ENCODE measurements around the gene ZNF718. TPM values are rescaled to one million over a fixed set of nuclear protein-coding genes. Genes with fewer than 3 reads are reported as not detected.

Gene ZNF718
- total and polyA plus RNA-seq, 2 experiments from 2014 or later: 9.7 to 35.1 TPM

DNA sequence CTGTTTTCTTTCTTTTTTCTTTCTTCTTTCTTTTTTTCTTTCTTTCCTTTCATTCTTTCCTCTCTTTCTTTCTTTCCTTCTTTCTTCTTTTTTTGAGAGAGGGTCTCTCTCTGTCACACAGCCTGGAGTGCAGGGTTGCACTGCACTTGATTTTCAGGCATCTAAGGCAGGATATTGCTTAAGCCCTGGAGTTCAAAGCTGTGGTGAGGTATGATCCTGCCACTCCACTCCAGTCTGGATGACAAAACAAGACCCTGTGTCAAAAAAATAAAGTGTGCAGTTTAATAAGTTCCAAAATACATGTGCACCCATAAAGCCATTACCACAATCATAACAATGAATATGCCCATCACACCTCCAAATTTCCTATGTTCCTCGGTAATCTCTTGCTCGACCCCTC, 10.6 kb upstream of the ZNF718 start:
- no peaks in the 10 kb centered on the region for H4K20me1 ChIP-seq (replicated peaks; ENCODE audit: insufficient read depth)
- Mint-ChIP-seq H3K9me3 (peaks cover 5% of the 10 kb centered on the region; the same call in 2 of the 3 replicates), H3K36me3 (ENCODE audit: low read depth) (peaks cover 4% of the 10 kb centered on the region; the same call in 1 of the 3 replicates), H3K4me1 (no peaks in the 10 kb centered on the region; the same call in 2 of the 3 replicates), H3K27ac (no peak overlapping the region), H3K4me3 (no peak overlapping the region), H3K27me3 (ENCODE audit: insufficient read depth, low read depth, poor library complexity) (peaks cover 28% of the 10 kb centered on the region)
- DNase-seq (ENCODE audit: low spot score) (no peak), ATAC-seq (no peak)
- H3K4me3 ChIP-seq: no peak overlapping the region
- TF ChIP-seq ZNF114 (CRISPR knock-in tag; IDR thresholded peaks at IDR 0.05): no peak
- no peak for TF ChIP-seq CREB1 (CRISPR knock-in tag; IDR thresholded peaks at IDR 0.05; ENCODE audit: low read depth)
- no peak for TF ChIP-seq ZNF331 (CRISPR knock-in tag; IDR thresholded peaks at IDR 0.05; ENCODE audit: low read depth)
- TF ChIP-seq JUNB (IDR thresholded peaks at IDR 0.05; ENCODE audit: unreplicated experiment): no peak
- TF ChIP-seq, protein P1, sequence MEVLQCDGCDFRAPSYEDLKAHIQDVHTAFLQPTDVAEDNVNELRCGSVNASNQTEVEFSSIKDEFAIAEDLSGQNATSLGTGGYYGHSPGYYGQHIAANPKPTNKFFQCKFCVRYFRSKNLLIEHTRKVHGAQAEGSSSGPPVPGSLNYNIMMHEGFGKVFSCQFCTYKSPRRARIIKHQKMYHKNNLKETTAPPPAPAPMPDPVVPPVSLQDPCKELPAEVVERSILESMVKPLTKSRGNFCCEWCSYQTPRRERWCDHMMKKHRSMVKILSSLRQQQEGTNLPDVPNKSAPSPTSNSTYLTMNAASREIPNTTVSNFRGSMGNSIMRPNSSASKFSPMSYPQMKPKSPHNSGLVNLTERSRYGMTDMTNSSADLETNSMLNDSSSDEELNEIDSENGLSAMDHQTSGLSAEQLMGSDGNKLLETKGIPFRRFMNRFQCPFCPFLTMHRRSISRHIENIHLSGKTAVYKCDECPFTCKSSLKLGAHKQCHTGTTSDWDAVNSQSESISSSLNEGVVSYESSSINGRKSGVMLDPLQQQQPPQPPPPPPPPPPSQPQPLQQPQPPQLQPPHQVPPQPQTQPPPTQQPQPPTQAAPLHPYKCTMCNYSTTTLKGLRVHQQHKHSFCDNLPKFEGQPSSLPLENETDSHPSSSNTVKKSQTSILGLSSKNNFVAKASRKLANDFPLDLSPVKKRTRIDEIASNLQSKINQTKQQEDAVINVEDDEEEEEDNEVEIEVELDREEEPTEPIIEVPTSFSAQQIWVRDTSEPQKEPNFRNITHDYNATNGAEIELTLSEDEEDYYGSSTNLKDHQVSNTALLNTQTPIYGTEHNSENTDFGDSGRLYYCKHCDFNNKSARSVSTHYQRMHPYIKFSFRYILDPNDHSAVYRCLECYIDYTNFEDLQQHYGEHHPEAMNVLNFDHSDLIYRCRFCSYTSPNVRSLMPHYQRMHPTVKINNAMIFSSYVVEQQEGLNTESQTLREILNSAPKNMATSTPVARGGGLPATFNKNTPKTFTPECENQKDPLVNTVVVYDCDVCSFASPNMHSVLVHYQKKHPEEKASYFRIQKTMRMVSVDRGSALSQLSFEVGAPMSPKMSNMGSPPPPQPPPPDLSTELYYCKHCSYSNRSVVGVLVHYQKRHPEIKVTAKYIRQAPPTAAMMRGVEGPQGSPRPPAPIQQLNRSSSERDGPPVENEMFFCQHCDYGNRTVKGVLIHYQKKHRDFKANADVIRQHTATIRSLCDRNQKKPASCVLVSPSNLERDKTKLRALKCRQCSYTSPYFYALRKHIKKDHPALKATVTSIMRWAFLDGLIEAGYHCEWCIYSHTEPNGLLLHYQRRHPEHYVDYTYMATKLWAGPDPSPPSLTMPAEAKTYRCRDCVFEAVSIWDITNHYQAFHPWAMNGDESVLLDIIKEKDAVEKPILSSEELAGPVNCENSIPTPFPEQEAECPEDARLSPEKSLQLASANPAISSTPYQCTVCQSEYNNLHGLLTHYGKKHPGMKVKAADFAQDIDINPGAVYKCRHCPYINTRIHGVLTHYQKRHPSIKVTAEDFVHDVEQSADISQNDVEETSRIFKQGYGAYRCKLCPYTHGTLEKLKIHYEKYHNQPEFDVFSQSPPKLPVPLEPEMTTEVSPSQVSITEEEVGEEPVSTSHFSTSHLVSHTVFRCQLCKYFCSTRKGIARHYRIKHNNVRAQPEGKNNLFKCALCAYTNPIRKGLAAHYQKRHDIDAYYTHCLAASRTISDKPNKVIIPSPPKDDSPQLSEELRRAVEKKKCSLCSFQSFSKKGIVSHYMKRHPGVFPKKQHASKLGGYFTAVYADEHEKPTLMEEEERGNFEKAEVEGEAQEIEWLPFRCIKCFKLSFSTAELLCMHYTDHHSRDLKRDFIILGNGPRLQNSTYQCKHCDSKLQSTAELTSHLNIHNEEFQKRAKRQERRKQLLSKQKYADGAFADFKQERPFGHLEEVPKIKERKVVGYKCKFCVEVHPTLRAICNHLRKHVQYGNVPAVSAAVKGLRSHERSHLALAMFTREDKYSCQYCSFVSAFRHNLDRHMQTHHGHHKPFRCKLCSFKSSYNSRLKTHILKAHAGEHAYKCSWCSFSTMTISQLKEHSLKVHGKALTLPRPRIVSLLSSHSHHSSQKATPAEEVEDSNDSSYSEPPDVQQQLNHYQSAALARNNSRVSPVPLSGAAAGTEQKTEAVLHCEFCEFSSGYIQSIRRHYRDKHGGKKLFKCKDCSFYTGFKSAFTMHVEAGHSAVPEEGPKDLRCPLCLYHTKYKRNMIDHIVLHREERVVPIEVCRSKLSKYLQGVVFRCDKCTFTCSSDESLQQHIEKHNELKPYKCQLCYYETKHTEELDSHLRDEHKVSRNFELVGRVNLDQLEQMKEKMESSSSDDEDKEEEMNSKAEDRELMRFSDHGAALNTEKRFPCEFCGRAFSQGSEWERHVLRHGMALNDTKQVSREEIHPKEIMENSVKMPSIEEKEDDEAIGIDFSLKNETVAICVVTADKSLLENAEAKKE (CRISPR knock-in tag; IDR thresholded peaks at IDR 0.05): no peak
- TF ChIP-seq, protein P2, sequence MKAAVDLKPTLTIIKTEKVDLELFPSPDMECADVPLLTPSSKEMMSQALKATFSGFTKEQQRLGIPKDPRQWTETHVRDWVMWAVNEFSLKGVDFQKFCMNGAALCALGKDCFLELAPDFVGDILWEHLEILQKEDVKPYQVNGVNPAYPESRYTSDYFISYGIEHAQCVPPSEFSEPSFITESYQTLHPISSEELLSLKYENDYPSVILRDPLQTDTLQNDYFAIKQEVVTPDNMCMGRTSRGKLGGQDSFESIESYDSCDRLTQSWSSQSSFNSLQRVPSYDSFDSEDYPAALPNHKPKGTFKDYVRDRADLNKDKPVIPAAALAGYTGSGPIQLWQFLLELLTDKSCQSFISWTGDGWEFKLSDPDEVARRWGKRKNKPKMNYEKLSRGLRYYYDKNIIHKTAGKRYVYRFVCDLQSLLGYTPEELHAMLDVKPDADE (IDR thresholded peaks at IDR 0.05): no peak
- TF ChIP-seq, protein P3, sequence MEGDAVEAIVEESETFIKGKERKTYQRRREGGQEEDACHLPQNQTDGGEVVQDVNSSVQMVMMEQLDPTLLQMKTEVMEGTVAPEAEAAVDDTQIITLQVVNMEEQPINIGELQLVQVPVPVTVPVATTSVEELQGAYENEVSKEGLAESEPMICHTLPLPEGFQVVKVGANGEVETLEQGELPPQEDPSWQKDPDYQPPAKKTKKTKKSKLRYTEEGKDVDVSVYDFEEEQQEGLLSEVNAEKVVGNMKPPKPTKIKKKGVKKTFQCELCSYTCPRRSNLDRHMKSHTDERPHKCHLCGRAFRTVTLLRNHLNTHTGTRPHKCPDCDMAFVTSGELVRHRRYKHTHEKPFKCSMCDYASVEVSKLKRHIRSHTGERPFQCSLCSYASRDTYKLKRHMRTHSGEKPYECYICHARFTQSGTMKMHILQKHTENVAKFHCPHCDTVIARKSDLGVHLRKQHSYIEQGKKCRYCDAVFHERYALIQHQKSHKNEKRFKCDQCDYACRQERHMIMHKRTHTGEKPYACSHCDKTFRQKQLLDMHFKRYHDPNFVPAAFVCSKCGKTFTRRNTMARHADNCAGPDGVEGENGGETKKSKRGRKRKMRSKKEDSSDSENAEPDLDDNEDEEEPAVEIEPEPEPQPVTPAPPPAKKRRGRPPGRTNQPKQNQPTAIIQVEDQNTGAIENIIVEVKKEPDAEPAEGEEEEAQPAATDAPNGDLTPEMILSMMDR (conservative IDR thresholded peaks at IDR 0.05; ENCODE audit: low read depth in 2 of 2): no peak
- no peaks in the 10 kb centered on the region for H3K36me3 ChIP-seq (ENCODE audit: insufficient read depth)
- no peaks in the 10 kb centered on the region for H3K9me2 ChIP-seq (ENCODE audit: insufficient read depth)
- H3F3A ChIP-seq (replicated peaks; ENCODE audit: low read depth): no peaks in the 10 kb centered on the region
- no peak overlapping the region for H3K27ac ChIP-seq (ENCODE audit: low read depth)
- H3K27me3 ChIP-seq (ENCODE audit: insufficient read depth): peaks cover 31% of the 10 kb centered on the region
- H3K4me1 ChIP-seq (ENCODE audit: insufficient read depth): no peaks in the 10 kb centered on the region
- no peak overlapping the region for H3K4me2 ChIP-seq
- no peaks in the 10 kb centered on the region for H3K79me2 ChIP-seq (replicated peaks; ENCODE audit: insufficient read depth)
- H2AFZ ChIP-seq: no peak overlapping the region

All from GM23338 (cell line).